ENCODE measurements around the gene PFKFB2. TPM values are rescaled to one million over a fixed set of nuclear protein-coding genes. Genes with fewer than 3 reads are reported as not detected.

The PFKFB2 gene
- total RNA-seq, 4 donors from 2014 or later, result 3.7 to 5.3 (median 4.1) TPM

- 44% methylated on average over 6 of the region's 6 CpGs for WGBS
- H3K4me3 ChIP-seq, result no peak overlapping the region
- H3K9me3 ChIP-seq, result no peaks in the 10 kb centered on the region
- intact Hi-C loops (cut with DNase I), result loop anchor here (2.0 to 10.0 kb wide), 3 partner anchors 27 to 343 kb away; partner anchors contain the start of gene YOD1
- DNase-seq (ENCODE audit: extremely low spot score), result no peak
- H3K36me3 ChIP-seq, result peaks cover 0 to 54% (median 16%) of the 10 kb centered on the region in 4 donors
- H3K27me3 ChIP-seq, result no peaks in the 10 kb centered on the region
- no peak overlapping the region for H3K27ac ChIP-seq (replicated peaks in 1 of 4)
- TF ChIP-seq POLR2AphosphoS5 (IDR thresholded peaks at IDR 0.05), result no peak
- TF ChIP-seq POLR2A (IDR thresholded peaks at IDR 0.05; ENCODE audit: low read depth), result no peak
- peak; percentile 77 to 89 (median 81) for TF ChIP-seq CTCF (IDR thresholded peaks at IDR 0.05)
- peaks cover 0 to 30% (median 5%) of the 10 kb centered on the region in 4 donors for H3K4me1 ChIP-seq
Observed at GRCh38 chr1:207077470-207078377, 24.6 kb downstream of the PFKFB2 start.

GRCh38 chr1:207078578-207079132 is 25.6 kb downstream of the PFKFB2 start:
- no peak for DNase-seq (ENCODE audit: extremely low spot score)
- intact Hi-C loops (cut with DNase I), result loop anchor here (5.0 to 10.0 kb wide), 2 partner anchors 329 to 344 kb away; no protein-coding TSS in a partner anchor
- Histone ChIP-seq H3K36me3 (peaks cover 0 to 46% (median 13%) of the 10 kb centered on the region in 4 donors), H3K4me3 (no peak overlapping the region), H3K27ac (replicated peaks in 1 of 4) (no peak overlapping the region), H3K9me3 (no peaks in the 10 kb centered on the region), H3K27me3 (no peaks in the 10 kb centered on the region), H3K4me1 (peaks cover 0 to 30% (median 5%) of the 10 kb centered on the region in 4 donors)
- TF ChIP-seq POLR2AphosphoS5 (IDR thresholded peaks at IDR 0.05), result no peak
- no peak for TF ChIP-seq EP300 (IDR thresholded peaks at IDR 0.05)
- no peak for TF ChIP-seq POLR2A (IDR thresholded peaks at IDR 0.05; ENCODE audit: low read depth)
- TF ChIP-seq CTCF (IDR thresholded peaks at IDR 0.05), result no peak
- WGBS, result 75% methylated on average over 11 of the region's 11 CpGs

GRCh38 chr1:207079706-207080241 is 26.7 kb downstream of the PFKFB2 start:
- TF ChIP-seq POLR2AphosphoS5 (IDR thresholded peaks at IDR 0.05) (no peak), CTCF (IDR thresholded peaks at IDR 0.05) (no peak), POLR2A (IDR thresholded peaks at IDR 0.05; ENCODE audit: low read depth) (no peak), EP300 (IDR thresholded peaks at IDR 0.05) (no peak)
- Histone ChIP-seq H3K36me3 (peaks cover 0 to 35% (median 12%) of the 10 kb centered on the region in 4 donors), H3K4me3 (no peak overlapping the region), H3K27ac (replicated peaks in 1 of 4) (no peak overlapping the region), H3K27me3 (no peaks in the 10 kb centered on the region), H3K4me1 (peaks cover 0 to 20% (median 9%) of the 10 kb centered on the region in 4 donors), H3K9me3 (no peaks in the 10 kb centered on the region)
- intact Hi-C loops (cut with DNase I), result loop anchor here (5.0 to 10.0 kb wide), 3 partner anchors 245 to 345 kb away; partner anchors contain the start of gene CD55
- no peak for DNase-seq (ENCODE audit: extremely low spot score)
- 87% methylated on average over 6 of the region's 6 CpGs for WGBS

GRCh38 chr1:207081088-207081487 is 28.0 kb downstream of the PFKFB2 start:
- TF ChIP-seq POLR2A (IDR thresholded peaks at IDR 0.05; ENCODE audit: low read depth) (no peak), EP300 (IDR thresholded peaks at IDR 0.05) (no peak), CTCF (IDR thresholded peaks at IDR 0.05) (no peak), POLR2AphosphoS5 (IDR thresholded peaks at IDR 0.05) (no peak)
- intact Hi-C loops (cut with DNase I), result loop anchor here (10.0 kb wide), 1 partner anchor 244 kb away; the partner anchor contains the start of gene CD55

More at GRCh38 chr1:207081088-207081487, 28.0 kb downstream of the PFKFB2 start:
- no peaks in the 10 kb centered on the region for H3K9me3 ChIP-seq
- peaks cover 0 to 20% (median 10%) of the 10 kb centered on the region in 4 donors for H3K4me1 ChIP-seq
- H3K27me3 ChIP-seq, result no peaks in the 10 kb centered on the region
- no peak for DNase-seq (ENCODE audit: extremely low spot score)
- H3K4me3 ChIP-seq, result no peak overlapping the region
- WGBS, result 68% methylated on average over 2 of the region's 2 CpGs
- no peak overlapping the region for H3K27ac ChIP-seq (replicated peaks in 1 of 4)
- peaks cover 0 to 30% (median 8%) of the 10 kb centered on the region in 4 donors for H3K36me3 ChIP-seq

Data from esophagus muscularis mucosa (tissue), 4 donors.